CD4-positive, alpha-beta T cell treated with Interleukin-15 for 1 hour (primary cell): ENCODE data around the gene SRP14.

Experiments used
- DNase-seq: peaks from one replicate; pipeline ENCODE4 v3.0.0-alpha.2; 2020

SRP14 gene

DNA sequence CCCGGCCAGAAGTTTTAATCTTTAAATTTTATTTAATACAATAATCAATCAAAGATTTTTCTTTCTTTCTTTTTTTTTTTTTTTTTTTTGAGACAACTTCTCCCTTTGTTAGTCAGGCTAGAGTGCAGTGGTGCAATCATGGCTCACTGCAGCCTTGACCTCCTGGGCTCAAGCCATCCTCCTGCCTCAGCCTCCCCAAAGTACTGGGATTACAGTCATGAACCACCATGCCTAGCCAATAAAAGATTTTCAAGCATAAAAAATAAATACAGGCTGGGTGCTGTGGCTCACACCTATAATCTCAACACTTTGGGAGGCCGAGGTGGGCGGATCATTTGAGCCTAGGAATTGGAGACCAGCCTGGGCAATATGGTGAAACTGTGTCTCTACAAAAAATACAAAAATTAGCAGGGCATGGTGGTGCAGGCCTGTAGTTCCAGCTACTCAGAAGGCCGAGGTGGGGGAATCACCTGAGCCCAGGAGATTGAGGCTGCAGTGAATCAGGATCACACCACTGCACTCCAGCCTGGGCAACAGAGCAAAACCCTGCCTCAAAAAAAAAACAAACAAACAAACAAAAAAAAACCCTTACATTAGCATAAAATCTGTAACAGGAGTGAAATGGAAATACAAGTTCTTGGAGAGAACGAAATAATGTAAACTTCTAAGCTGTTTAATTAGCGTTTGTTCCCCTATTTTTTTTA, 29.1 kb upstream of the SRP14 start:
- DNase-seq: no peak

DNA sequence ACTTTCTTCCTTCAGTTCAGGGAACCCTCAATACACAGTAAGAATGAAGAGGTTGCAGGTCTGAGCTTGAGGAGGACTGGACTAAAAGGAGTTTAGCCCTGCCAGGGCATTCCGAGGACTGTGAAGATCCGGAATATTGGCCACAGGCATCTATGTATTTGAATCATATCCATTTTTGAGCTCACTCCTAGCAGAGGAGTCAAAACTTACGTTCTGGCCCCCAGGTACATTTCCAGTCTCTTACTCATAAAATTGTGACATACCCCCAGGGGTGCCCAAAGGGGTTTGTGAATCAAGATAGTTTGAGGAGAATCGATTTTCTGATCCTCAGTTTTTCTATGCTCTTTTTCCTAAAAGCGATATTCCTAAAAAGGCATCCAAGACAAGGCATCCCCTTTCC, 27.6 kb upstream of the SRP14 start:
- DNase-seq: no peak

DNA sequence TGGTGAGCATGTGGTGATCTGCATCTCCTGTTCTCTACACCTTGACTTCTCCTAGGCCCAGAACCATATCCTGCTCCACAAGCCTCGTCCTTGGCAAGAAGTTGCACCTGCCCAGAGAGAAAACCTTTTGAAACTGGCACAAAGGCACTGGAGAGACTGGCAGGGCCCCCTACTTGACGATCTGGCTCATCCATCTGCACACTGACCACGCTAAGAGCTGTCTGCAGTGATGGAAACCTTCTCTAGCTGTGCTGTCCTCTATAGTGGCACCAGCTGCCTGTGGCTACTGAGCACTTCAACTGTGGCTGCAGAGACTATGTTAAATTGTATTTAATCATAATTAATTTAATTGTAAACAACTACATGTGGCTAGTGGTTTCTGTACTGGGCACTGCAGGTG, 26.2 kb upstream of the SRP14 start:
- no peak for DNase-seq

DNA sequence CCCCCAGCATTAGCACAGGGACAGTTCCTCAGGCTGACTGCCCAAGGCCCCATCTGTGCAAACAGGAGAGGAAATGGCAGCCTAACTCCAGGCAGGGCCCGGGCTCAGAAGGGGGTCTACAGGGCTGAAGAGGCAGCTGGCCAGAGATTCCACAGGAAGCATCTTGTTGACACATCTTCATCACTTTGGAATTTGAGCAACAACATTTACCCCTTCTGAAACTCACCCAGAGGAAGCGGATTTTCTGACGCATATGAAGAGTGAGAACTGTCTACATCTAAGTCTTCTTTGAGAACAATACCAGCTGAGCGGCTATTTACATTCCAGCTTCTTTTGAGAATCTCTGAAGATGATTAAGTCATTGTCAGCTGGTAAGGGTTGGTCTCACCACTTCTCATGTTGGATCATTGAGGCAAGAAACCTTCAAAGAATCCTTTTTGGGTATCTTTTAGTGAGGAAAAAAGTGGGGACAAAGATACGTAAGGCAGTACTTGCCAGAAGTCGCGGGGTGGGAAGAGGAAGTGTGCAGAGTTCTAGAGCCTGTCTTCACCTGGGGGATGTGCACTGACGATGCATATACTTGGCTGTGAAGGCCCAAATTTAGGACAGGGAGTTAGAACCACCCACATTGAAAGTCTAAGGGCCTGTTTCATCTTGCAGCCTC, 25.4 kb upstream of the SRP14 start:
- DNase-seq: no peak

DNA sequence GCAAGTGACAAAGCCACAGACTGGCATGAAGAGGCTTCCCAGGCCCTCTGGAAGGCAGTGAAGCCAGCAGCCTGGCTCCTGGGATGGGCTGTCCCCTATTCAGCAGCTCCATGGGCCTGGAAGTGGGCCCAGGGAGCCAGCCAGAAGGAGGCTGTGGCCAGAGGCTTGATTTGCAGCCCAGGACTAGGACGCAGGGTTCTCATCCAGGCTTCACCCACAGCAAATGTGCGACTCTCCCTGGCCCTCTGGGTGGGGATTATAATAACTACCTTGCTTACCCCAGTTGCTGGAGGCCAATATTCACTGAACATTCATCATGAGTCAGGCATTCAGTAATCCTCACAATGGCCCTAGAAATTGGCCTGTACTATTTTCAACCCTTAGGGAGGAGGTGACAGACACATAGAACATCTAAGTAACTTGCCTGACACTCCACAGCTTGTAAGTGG, 24.6 kb upstream of the SRP14 start:
- no peak for DNase-seq

DNA sequence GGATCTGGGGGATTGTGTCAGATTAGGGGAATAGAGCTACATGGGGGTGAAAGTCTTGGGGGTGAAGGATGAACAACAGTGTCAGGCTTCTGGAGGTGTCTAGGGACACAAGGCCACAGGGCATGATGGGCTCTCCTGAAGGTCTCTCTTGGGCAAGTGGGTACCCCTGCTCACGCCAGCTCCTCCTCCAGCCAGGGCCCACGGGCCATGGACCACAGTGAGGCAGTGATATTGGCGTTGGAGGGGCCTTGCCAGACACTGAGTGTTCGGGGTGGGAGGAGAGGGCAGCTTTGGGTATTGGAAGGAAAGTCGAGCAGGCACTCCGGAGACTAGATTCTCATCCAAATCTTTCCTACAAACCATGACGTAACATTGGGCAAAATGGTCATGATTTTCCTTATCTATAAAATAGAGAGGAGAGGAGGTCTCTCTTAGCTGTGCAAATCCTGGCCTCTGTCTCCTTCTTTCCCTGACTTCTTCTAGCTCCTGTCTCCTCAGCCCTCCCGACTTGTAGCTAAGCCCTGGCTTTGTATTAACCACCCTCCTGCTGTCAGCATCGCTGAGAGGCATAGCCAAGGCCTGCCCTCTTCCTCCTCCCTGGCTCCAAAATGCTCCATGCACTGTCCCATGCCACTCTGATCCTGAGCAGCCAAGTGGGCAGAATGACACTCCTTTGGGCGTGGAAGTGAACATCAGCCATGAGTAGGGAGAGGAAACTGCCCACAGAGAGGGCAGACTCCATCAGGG, 24.0 kb upstream of the SRP14 start:
- DNase-seq: no peak

DNA sequence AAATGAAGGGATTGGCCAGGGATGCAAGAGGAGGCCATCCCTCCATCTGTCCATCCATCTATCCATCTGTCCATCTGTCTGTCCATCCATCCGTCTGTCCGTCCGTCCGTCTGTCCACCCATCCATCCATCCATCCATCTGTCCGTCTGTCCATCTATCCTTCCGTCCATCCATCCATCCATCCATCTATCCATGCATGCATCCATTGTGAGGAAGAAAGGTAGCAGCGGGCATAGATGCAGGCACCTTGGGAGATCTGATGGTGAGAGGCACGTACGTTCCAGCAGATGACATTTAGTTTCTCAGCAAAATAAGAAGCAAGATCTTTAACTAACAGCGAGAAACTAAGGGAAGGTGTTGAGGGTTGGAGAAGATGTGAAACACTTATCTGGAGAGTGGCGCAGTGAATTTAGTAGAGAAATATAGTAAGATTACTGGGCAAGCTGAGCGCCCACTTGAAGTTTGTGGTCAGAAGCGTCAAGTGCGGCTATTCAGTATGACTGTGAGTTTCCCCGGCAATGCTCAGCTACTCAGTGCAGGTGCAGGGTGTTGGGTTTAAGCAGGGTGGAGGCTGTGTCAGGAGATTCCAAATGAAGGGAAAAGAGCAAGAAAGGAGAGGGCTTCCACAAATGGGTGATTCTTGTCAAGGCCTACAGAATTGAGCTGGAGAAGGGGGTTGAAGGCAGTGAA, 22.4 kb upstream of the SRP14 start:
- no peak for DNase-seq

DNA sequence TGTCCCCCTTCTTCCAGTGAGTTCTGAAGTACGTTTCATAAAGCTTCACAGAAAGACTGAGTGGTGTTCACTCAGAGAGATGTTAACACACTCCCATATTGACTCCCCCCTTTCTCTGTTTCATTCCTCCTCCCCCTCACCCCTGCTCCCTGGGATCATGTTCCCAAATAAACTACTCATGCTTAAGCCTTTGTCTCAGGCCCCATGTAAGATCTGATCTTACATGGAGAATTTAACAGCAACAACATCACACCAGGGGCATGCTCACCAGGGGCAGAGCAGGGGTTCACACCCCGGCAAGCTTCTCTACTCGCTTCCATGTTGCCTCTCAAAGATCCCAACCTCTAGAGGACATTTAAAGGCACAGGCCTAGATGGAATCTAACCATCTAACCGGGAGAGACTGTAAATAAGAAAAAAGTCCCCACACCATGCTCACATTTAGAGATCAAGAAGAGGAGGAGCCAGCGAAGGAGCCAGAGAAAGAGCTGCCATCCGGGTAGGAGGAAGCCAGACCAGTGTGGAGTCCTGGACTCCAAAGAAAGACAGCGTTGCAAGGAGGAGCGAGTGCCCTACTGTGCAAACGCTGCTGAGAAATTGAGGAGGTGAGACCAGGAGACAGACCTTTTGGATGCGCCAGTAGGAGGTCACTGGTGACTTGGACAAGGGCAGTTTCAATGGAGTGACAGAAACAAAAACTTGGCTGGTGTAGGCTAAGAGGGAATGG, 21.4 kb upstream of the SRP14 start:
- no peak for DNase-seq

DNA sequence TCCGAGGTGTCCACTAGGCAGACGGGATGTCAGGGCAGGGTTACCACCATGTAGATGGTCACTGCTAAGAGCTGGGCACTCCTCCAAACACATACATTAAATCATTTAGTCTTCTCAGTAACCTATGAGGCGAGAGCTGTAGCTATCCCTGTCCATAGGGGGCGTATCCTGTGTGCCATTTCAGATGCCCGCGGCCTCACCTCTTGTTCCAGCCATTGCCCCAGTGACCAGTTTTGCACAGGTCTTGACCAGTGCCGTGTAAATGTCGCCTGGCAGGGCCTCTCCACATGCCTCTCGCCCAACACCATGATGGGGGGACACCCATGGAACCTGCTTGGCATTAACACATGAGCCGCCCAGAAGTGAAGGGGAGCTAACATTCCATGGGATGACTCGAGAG, 20.8 kb upstream of the SRP14 start:
- DNase-seq: no peak

DNA sequence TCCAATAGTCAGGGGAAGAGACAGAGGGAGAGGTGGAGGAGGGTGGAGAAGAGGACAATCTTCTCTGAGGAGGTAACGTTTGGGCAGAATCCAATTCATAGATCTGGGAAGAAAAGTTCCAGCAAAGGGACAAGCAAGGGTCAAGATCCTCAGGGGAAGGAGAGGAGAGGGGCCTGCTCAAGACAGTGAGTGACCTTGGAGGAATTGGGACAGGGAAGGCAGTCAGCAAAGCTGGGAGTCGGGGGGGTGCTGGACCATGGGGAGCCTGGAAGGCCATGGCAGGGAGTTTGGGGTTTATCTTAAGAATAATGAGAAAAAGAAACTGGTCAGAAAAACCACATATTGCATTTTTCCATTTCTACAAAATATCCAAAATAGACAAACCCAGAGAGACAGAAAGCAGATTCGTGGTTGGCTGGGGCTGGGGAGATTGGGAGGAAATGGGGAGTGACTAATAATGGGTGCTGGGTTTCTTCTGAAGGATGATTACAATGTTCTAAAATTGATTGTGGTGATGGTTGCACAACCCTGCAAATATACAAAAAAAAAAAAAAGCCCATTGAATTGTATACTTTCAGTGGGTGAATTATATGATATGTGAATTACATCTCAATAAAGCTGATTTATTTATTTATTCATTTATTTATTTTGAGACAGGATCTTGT, 19.6 kb upstream of the SRP14 start:
- no peak for DNase-seq

DNA sequence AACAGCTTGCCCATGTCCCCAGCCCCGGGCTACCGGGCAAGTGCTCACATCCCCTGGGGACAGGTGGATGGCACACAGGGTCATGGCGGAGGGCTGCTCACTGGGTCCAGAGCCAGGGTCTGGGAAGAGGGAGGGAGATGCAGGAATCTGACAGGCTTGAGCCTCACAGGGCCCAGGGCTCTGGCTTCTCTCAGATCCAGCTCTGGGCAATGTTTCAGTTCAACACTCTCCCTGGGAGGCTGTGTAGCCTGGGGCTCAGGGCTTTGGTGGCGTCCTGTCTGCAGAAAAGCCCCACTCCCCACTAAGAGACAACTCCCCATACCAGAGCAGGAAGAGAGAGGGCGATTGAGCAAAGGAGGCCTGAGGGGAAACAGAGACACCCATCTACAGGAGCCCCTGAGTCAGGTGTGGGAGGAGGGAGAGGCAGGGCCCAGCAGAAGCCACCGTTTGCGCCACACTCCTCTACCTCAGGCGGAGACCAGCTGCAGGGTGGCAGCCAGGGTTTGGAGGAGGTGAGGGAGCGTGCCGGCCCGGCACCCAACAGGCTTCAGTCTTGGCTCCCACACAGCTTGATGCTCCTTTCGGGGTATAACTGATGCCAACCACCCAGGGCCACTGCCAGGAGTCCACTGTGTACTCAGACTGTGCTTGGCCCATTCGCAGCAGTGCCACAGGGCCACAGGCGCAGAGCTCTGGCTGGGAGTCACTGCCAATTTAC, 16.8 kb upstream of the SRP14 start:
- no peak for DNase-seq

DNA sequence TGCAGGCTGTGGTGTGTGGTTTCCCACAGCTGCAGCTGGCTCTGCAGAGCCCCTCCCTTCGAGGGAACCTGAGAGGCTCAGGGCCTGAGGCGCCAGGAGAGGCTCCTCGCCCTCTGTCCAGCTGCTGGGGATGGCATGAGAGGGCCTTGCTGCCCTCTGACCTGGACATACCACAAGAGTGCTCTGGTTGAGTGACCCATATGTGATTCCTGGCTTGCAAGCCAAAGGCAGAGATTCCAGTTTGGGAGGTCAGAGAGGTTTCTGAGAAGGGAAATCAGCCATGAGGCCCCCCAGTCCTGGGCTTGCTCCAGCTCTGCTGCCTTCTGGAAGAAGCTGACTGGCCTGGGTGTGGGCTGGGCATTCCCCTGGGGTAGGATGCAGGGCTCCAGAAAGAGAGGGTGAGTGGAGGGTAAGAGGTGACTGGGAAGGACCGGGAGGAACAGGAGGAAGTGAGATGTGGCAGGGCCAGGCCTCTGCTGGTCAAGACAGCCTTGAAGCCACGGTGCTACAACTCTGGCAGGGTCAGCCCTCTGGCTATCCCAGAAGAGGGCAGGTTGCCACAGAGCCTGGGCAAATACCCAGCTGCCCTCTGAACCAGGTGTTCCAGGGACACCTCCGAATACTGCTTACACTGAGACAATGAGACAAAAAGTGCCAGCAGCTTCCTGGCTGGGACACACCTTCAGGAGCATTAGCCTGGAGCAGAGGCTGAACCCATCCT, 16.0 kb upstream of the SRP14 start:
- DNase-seq: peak; percentile 35

DNA sequence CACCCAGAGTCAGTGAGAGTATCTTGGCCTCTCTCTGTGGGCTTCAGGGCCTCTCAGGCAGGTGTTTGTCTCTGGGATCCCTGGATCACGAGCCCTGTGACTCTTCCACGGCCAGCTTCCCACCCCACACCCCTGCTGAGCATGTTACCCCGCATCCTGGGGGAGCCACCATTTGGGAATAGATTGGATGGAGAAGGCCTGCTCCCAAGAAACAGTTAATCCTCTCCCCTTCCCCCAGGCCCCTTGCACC, 15.5 kb upstream of the SRP14 start:
- DNase-seq: no peak

DNA sequence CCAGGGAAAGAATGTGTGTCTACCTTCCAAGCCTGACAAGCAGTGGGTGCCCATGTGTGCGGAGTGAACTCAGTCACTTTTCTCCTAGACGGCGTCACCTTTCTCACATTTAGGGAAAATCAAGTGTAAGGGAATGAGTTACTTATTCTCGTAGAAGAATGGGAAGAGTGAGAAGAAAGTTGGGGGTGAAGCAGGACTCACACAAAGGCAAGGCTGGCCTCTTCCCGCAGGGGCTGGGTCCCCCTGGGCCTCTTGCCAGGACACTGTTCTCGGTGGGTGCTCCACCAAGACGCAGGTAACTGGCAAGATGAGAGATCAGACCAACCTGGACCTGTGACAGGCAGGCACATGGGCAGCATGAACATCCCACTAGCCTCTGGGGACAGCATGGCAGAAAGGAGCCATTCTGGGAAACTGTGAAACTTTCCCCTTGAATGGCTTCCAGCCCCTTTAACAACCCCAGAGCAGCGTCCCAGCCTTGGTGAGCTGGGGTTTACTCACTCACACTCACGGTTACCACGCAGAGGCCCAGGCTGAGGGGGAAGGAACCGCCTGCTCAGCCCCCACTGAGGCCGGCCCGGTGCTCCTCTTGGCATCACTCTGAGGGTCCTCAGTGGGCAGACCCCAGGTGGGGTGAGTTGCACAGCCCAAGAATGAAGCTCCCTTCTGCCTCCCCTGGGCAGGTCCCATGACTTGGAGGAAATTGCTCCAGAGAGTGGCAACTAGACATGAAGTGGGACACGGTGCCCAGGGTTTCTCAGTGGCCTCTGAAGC, 15.0 kb upstream of the SRP14 start:
- DNase-seq: no peak

DNA sequence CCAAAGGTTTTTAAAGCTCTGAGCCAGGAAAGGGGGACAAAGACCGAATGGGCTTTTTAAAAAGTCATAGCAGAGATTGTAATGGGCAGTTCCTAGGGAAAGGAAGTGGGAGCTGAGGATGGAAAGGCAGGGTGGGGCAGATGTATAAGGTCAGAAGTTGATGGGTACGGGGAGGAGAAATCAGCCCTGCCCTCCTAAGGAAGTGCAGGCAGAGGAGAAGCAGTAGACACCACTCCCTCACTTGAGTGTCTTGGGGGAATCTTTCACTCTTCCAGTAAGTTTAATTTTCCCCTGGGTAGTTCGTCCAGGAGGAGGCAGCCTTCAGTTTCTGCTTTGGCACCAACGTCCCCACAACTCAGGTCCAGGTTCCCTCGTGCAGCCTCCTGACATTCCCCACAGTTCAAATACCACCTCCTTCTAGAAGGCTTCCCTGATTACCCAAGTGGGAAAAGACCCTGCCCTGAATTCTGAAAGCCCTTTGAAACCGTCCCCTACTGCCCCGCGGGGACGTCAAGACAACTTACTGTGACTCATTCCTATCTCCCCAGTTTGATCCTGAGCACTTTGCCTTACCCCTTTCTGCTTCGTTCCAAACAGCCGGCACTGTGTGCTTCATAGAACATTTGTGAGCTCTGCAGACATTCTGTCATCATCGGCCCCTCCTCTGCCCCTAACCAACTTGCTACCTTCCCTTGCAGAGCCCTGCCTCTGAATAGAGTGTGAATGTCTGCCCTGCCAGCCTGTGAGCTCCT, 14.3 kb upstream of the SRP14 start:
- DNase-seq: no peak

DNA sequence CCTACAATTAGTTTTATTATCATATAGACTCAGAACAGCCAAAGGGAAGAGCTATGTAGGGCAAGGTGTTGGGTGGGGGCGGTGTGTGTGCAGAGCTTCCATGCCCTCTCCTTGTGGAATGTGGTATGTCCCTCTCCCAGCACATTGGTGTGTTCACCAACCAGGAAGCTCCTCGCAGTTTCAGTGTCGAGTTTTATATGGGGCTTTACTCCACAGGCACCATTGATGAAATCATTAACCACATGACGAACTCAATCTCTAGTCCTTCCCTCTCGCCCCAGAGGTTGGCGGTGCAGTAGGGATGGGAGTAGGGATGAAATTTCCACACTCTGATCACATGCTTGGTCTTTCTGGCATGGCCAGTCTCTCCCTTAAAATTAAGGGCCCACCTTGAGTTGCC, 13.6 kb upstream of the SRP14 start:
- no peak for DNase-seq

DNA sequence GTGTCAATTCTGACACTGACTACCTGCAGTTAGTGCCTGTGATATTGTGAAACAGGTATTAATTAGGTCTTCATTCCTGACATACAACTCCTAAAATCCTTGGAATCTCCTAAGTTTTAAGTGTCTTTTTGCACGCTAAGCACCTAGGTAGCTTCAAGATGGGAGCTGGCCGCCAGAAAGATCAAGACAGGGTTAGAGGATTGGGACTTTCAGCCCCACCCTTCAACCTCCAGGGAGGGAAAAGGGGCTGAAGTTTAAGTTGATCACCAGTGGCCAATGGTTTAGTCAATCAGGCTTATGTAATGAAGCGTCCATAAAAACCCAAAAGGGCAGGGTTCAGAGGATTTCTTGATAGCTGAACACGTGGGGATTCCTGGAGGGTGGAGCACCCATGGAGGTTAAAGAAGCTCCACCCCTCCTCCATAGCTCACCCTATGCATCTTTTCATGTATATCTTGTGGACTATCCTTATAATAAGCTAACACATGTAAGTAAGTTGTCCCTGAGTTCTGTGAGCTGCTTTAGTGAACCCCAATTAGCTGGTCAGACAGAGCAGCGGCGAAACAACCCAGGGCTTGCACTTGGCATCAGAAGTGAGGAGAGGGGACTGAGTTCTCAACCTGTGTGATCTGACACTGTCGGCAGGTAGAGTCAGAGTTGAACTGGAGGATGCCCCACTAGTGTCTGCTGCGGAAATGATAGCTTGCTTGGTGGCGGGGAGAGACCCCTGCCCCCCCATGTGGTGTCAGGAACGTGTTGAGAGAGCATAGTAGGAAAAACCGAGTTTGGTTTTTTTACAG, 12.8 kb upstream of the SRP14 start:
- no peak for DNase-seq

DNA sequence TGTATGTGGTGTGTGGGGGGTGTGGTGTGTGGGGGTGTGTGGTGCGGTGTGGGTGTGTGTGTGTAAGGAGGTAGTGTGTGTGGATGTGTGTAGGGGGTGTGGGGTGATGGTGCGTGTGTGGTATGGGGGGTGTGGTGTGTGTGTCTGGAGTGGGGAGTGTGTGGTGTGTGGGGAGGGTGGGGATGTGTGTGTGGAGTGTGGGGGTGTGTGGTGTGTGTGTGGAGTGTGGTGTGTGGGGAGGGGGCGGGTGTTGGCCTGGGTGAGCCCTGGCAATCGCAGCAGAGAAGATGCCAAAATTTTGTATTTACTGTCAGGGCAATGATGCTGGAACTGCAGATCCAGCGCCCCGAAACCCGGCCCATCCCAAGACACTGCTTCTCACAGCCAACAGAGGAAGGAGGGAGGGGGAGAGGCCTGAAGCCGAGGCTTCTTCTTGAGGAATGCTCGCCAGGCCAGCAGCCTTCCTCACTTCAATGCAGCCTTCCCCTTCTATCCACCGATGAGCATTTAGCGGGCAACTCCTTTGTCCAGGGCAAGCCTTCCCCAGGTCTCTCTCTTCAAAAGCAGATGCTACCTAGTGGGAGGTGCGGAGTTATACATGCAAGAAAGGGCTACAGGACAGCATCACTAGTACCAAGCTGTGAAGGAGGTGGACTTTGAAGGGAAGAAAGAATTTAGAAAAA, 11.9 kb upstream of the SRP14 start:
- DNase-seq: no peak
